Astrocyte (in vitro differentiated cells and primary cell): ENCODE data around the gene SRRT.

Source experiments
- CTCF ChIP-seq: IDR thresholded peaks from 2 replicates; pipeline ENCODE4 v1.5.1; 2011; ENCODE audit warnings: low read depth, mild to moderate bottlenecking, inconsistent platforms, low read length, moderate library complexity; ENCODE audit not compliant: insufficient read depth
- EZH2 ChIP-seq: IDR thresholded peaks from 2 replicates; pipeline ENCODE4 v1.6.1; 2012; ENCODE audit warnings: mild to moderate bottlenecking, low read length, inconsistent platforms; ENCODE audit not compliant: insufficient read depth

GRCh38 chr7:100886142-100886935, 11.4 kb downstream of the SRRT start:
- TF ChIP-seq EZH2: no peak
- no peak for TF ChIP-seq CTCF
